Endothelial cell of umbilical vein (primary cell): ENCODE data around the gene YTHDF1. TPM values are rescaled to one million over a fixed set of nuclear protein-coding genes. Genes with fewer than 3 reads are reported as not detected.

Source experiments
- BruUV-seq: library from RNA; stranded (reverse); fragments of 400-500 nt; replicated peaks from 2 replicates; lab custom pipeline; 2021; lab: Mats Ljungman, UMichigan
- CTCF ChIA-PET: fragments of 300-600, 350-600 bp; sonication (Branson Sonifier 250); formaldehyde crosslinking; loops from one replicate; lab custom pipeline; 2021; ENCODE audit warnings: antibody characterized with exemption, inconsistent platforms; lab: Charles Lee
- POLR2A ChIA-PET: fragments of 300-600, 350-600 bp; sonication (Branson Sonifier 250); formaldehyde crosslinking; loops from one replicate; lab custom pipeline; 2021; ENCODE audit warnings: antibody characterized with exemption, inconsistent platforms; lab: Charles Lee
- DNase-seq: peaks from one replicate; pipeline ENCODE4 v3.0.0-alpha.2; 2011; ENCODE audit warnings: low read depth, low spot score
- FAIRE-seq: peaks from 2 replicates; lab custom pipeline; 2011; peaks lifted over from hg19 to GRCh38; lab: Jason Lieb, UNC
- H2AFZ ChIP-seq: 2 replicates; pipeline ENCODE4 v1.6.0; 2012; ENCODE audit warnings: low read depth, low read length, control low read depth, inconsistent platforms
- H3K27ac ChIP-seq: 2 replicates; pipeline ENCODE4 v1.5.1; 2011; ENCODE audit warnings: low read depth, mild to moderate bottlenecking, control low read depth, low read length, moderate library complexity; ENCODE audit not compliant: insufficient read depth
- H3K27me3 ChIP-seq, 2 experiments: 2 replicates each; pipeline versions ENCODE4 v1.6.0 to v1.6.1; 2011; ENCODE audit warnings: low read length in 2 of 2, mixed read lengths in 1 of 2; ENCODE audit not compliant: control insufficient read depth in 2 of 2, insufficient read depth in 2 of 2
- H3K36me3 ChIP-seq, 2 experiments: 2 replicates in 1 of 2; 3 replicates in 1 of 2; pipeline ENCODE4 v1.5.1; 2011; ENCODE audit warnings: low read length in 2 of 2, mild to moderate bottlenecking in 1 of 2, moderate library complexity in 1 of 2; ENCODE audit not compliant: control insufficient read depth in 2 of 2, insufficient read depth in 2 of 2; ENCODE audit errors: extremely low read depth in 1 of 2
- H3K4me1 ChIP-seq: 3 replicates; pipeline ENCODE4 v1.5.1; 2011; ENCODE audit warnings: mild to moderate bottlenecking, low read length; ENCODE audit not compliant: control insufficient read depth, insufficient read depth; ENCODE audit errors: extremely low read depth
- H3K4me2 ChIP-seq: 2 replicates; pipeline ENCODE4 v1.6.1; 2011; ENCODE audit warnings: low read length, control low read depth, mixed read lengths; ENCODE audit not compliant: insufficient read depth
- H3K4me3 ChIP-seq, 3 experiments: fragments of 200-600 bp in 1 of 3; sonication (generic), shearing (Covaris generic) in 1 of 3; replicated peaks in 1 of 3; 2 replicates each; pipeline ENCODE4 v1.5.1; 2011 to 2016; ENCODE audit warnings: control low read depth in 3 of 3, low read length in 3 of 3, mild to moderate bottlenecking in 2 of 3, inconsistent platforms in 1 of 3, low read depth in 1 of 3, moderate library complexity in 1 of 3; ENCODE audit not compliant: insufficient read depth in 1 of 3
- H3K79me2 ChIP-seq: 2 replicates; pipeline ENCODE4 v1.6.0; 2012; ENCODE audit warnings: low read length, inconsistent platforms; ENCODE audit not compliant: control insufficient read depth, insufficient read depth
- H3K9ac ChIP-seq: replicated peaks from 2 replicates; pipeline ENCODE3; 2011; ENCODE audit warnings: low read length, control low read depth; ENCODE audit not compliant: insufficient read depth; ENCODE audit errors: extremely low read depth
- H3K9me1 ChIP-seq: replicated peaks from 3 replicates; pipeline ENCODE4 v1.6.0; 2011; ENCODE audit warnings: mild to moderate bottlenecking, low read length; ENCODE audit not compliant: control insufficient read depth, insufficient read depth; ENCODE audit errors: extremely low read depth
- H3K9me3 ChIP-seq: replicated peaks from 2 replicates; pipeline ENCODE4 v1.5.1; 2012; ENCODE audit warnings: low read length, inconsistent platforms; ENCODE audit not compliant: control insufficient read depth, insufficient read depth
- H4K20me1 ChIP-seq: replicated peaks from 2 replicates; pipeline ENCODE3; 2011; ENCODE audit warnings: mild to moderate bottlenecking, low read length; ENCODE audit not compliant: control insufficient read depth, insufficient read depth; ENCODE audit errors: extremely low read depth
- CTCF ChIP-seq, 2 donors: IDR thresholded peaks; 1 replicate in 1 of 2; 2 replicates in 1 of 2; pipeline ENCODE4 v1.5.1; 2011; ENCODE audit warnings: low read length in 2 of 2, mild to moderate bottlenecking in 2 of 2, moderate library complexity in 2 of 2, control low read depth in 1 of 2, inconsistent platforms in 1 of 2, low read depth in 1 of 2; ENCODE audit not compliant: insufficient read depth in 1 of 2; ENCODE audit errors: extremely low read depth in 1 of 2
- EZH2 ChIP-seq: IDR thresholded peaks from 2 replicates; pipeline ENCODE4 v1.6.1; 2012; ENCODE audit warnings: borderline replicate concordance, low read depth, mild to moderate bottlenecking, moderate library complexity, low read length, inconsistent platforms; ENCODE audit not compliant: severe bottlenecking
- FOS ChIP-seq: IDR thresholded peaks from 2 replicates; pipeline ENCODE4 v1.6.1; 2011; ENCODE audit warnings: mild to moderate bottlenecking, low read length, moderate library complexity, borderline replicate concordance; ENCODE audit not compliant: insufficient read depth
- GATA2 ChIP-seq: IDR thresholded peaks from 2 replicates; pipeline ENCODE4 v1.7.0; 2011; ENCODE audit warnings: low read depth, mild to moderate bottlenecking, moderate library complexity, mixed read lengths, low read length; ENCODE audit not compliant: insufficient read length, insufficient read depth
- JUN ChIP-seq: IDR thresholded peaks from 2 replicates; pipeline ENCODE4 v1.6.1; 2011; ENCODE audit warnings: borderline replicate concordance, low read depth; ENCODE audit not compliant: insufficient read length, insufficient read depth
- MAX ChIP-seq: IDR thresholded peaks from 2 replicates; pipeline ENCODE4 v1.6.1; 2011; ENCODE audit not compliant: insufficient read depth, insufficient read length
- MYC ChIP-seq: IDR thresholded peaks from one replicate; pipeline ENCODE4 v1.6.1; 2011; ENCODE audit warnings: mild to moderate bottlenecking, low read depth, low read length
- POLR2A ChIP-seq: IDR thresholded peaks from 2 replicates; pipeline ENCODE4 v1.6.1; 2012; ENCODE audit warnings: low read depth, mild to moderate bottlenecking, control low read depth, low read length
- POLR2AphosphoS5 ChIP-seq: IDR thresholded peaks from 2 replicates; pipeline ENCODE4 v1.6.1; 2012; ENCODE audit warnings: low read depth, mild to moderate bottlenecking, control low read depth, low read length, moderate library complexity; ENCODE audit not compliant: insufficient read depth
- dilution Hi-C: fragments of 300-500 bp; cut with MboI; formaldehyde crosslinking; loops from one replicate; pipeline ENCODE4 v1.15.0; 2019; ENCODE audit warnings: low sequenced_read_pairs; ENCODE audit not compliant: extremely low pct_ligation_motif_present
- intact Hi-C: fragments of 100-400 bp; cut with micrococcal nuclease; formaldehyde crosslinking; loops from one replicate; pipeline ENCODE4 v1.10.0; 2022
- polyA plus RNA-seq, 4 experiments: library from polyadenylated mRNA; depleted of rRNA in 3 of 4; stranded (reverse) in 3 of 4; unstranded in 1 of 4; fragments of >200 nt; gene quantifications; 2 replicates each; pipeline versions ENCODE4 v1.2.1 to v1.2.3, GENCODE V29; 2011 to 2012; ENCODE audit warnings: missing spikeins in 1 of 4
- total RNA-seq: library from RNA; stranded (reverse); gene quantifications from 2 replicates; pipeline ENCODE4 v1.2.3, GENCODE V29; 2021

The YTHDF1 gene
- total and polyA plus RNA-seq, 2 donors (not counting 3 experiments of a cell fraction or from before 2014, with no cell fraction given): 25.2 to 44.4 TPM

- DNase-seq: no peak
- dilution Hi-C loops: no loop called here
Measured at GRCh38 chr20:63162206-63162795, 53.6 kb downstream of the YTHDF1 start.

More at GRCh38 chr20:63162206-63162795, 53.6 kb downstream of the YTHDF1 start:
- H3K79me2 ChIP-seq: no peaks in the 10 kb centered on the region
- H3K27me3 ChIP-seq: no peaks in the 10 kb centered on the region
- BruUV-seq: no TSS peak
- no peak for FAIRE-seq
- no peaks in the 10 kb centered on the region for H3K36me3 ChIP-seq
- no peak overlapping the region for H3K27ac ChIP-seq
- ChIA-PET POLR2A (no interaction called here), CTCF (interaction anchor here (1.1 kb wide), 1 partner anchor 190 kb away, joined by 3 read pairs; no protein-coding TSS in a partner anchor)
- H3K9ac ChIP-seq: no peak overlapping the region
- no peak overlapping the region for H3K4me2 ChIP-seq
- H2AFZ ChIP-seq: no peak overlapping the region
- intact Hi-C loops: loop anchor here (10.0 kb wide), 1 partner anchor 432 kb away; no protein-coding TSS in a partner anchor
- no peak for TF ChIP-seq POLR2AphosphoS5
- TF ChIP-seq POLR2A: no peak
- no peak for TF ChIP-seq MYC
- TF ChIP-seq FOS: no peak
- TF ChIP-seq EZH2: no peak
- no peak for TF ChIP-seq JUN
- no peak for TF ChIP-seq MAX
- no peak for TF ChIP-seq CTCF (IDR thresholded peaks at IDR 0.05; ENCODE audit: extremely low read depth in 1 of 2, insufficient read depth in 1 of 2, low read depth in 1 of 2, low read length in 2 of 2)
- no peak for TF ChIP-seq GATA2
- H3K4me3 ChIP-seq: no peak overlapping the region
- H3K9me3 ChIP-seq: no peaks in the 10 kb centered on the region
- no peaks in the 10 kb centered on the region for H3K4me1 ChIP-seq
- H4K20me1 ChIP-seq: no peaks in the 10 kb centered on the region
- no peaks in the 10 kb centered on the region for H3K9me1 ChIP-seq
